Cerebellar cortex (tissue), 1 donor: ENCODE data around the gene KCNQ1.

Experiments used
- DNase-seq: peaks from one replicate; pipeline ENCODE4 v3.0.0-alpha.2; 2015; ENCODE audit warnings: low spot score

KCNQ1 gene

GRCh38 chr11:2554338-2555207 lies 109.8 kb downstream of the KCNQ1 start:
- no peak for DNase-seq

DNA sequence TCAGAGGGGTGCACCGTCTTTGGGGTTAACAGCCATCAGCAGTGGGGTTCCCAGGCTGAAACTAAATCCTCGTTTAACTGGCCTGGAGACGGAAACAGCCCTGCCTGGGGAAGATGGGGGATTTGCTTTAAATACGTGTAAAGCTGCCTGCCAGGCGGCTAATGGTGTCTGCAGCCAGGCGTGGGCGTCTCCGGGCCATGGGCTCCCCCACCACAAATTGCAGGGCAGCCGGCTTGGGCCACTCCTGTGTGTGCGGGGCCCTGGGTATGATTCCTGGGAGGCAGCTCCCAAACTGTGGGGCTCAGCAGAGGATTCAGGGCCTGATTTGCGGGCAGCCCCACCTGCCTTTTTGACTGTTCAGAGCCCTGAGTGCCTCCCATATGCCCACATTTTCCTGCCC lies 110.5 kb downstream of the KCNQ1 start:
- DNase-seq: no peak

DNA sequence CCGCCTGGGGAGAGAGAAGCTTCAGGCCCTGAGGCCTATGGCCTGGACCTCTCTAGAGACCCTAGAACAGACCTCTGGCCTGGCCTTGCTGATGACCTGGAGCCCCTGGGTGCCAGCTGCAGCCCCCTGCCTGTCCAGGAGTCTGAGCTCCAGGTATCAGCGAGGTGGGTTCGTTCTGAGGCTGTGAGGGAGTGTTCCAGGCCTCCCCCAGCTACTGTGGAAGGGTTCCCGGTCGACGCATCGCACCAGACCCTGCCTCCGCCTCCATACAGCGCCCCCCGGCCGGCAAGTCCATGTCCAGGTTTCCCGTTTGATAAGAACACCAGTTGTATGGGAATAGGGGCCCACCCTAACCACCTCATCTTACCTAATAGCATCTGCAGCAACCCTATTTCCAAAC lies 111.1 kb downstream of the KCNQ1 start:
- no peak for DNase-seq

DNA sequence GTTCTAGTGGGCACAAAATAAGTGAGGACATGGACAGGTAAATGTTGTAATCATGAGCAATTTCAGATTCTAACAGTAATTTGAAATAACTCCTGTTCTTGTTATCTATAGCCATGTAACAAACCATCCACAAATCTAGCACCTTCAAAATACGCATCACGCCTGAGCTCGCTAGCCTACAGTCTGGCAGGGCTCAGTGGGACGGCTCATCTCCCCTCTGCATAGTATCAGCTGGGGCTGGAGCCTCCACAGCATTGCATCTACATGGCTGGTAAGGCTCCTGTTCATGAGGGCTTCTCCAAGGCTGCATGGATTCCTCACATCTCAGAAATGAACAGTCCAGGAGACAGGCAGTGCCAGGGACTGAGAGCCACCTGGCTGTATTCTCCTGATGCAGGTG lies 112.6 kb downstream of the KCNQ1 start:
- no peak for DNase-seq

DNA sequence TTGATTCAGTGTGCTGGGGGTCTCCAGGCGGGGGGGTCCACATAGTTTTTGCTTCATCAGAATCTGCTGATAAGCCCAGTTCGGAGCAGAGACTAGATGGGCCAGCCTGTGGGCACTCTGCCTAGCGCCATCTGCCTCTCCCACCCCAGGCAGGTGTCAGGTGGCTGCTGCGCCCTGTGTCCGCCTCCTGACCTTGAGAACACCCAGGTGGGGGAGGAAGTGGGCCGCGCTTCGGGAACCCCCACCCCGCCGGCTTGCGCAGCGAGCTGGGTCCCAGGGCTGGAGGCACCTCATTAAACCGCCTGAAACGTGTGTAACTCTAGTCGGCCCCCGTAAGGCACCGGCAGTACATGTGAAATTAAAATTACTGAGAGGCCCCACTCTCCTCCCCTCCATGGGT lies 113.6 kb downstream of the KCNQ1 start:
- no peak for DNase-seq

- DNase-seq: no peak
Observed at GRCh38 chr11:2558861-2559526, 114.2 kb downstream of the KCNQ1 start.

GRCh38 chr11:2559527-2560311 lies 114.9 kb downstream of the KCNQ1 start:
- no peak for DNase-seq

- DNase-seq: no peak
Observed at GRCh38 chr11:2561696-2562581, 117.1 kb downstream of the KCNQ1 start.

DNA sequence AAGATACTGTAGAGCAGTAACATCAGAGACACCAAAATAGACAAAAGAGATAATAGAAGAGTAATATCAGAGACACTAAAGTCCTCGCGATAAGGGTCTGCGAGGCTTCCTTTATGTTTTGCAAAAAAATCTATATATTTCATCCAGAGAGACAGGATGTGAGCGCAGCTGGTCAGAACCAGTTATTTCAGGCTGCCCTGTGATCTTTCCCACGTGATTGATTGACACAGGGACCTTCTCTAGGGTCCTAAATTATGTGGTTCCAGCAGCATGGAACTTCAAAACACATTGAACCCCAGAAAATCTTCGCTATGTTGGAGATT lies 118.0 kb downstream of the KCNQ1 start:
- no peak for DNase-seq

DNA sequence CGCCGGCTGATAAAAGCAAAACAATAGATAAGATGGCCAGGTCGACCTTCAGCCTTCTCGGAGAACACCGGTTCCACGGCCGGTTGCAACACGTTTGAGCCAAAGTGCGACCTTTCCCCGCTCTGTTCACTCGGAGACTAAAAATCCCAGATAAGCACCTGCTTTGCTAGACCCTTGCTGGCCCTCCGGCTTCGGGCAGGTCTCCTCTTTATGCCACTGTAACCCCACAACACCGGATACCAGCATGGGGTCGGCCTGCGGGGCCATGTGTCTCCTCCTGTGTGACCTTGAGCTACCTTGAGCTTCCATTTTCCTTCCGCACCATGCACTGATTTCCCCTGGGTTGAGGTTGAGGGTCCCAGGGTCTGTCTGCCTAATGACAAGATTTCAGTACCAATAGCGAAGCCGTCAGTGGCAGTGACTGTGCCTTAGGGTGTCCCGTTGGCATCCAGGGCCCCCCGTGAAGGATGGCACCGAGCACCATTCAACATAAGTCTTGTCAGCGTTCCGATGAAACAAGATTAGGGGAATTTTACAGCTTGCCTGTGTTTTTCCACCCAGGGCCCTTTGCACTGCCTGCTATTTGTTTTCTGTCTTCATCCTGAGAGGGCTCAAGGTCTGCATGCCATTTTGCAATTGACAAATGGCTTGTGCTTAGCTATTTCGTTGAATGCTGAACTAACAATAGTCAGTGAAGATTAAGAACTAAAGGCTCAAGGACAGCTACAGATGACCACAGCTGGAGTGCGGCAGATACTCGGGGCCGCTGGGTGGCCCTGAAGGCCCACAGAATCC lies 118.6 kb downstream of the KCNQ1 start:
- no peak for DNase-seq

GRCh38 chr11:2564008-2564530 lies 119.3 kb downstream of the KCNQ1 start:
- no peak for DNase-seq

GRCh38 chr11:2564588-2565425 lies 120.0 kb downstream of the KCNQ1 start:
- DNase-seq: no peak

GRCh38 chr11:2565447-2566222 lies 120.8 kb downstream of the KCNQ1 start:
- no peak for DNase-seq

- DNase-seq: no peak
Observed at GRCh38 chr11:2566223-2567025, 121.6 kb downstream of the KCNQ1 start.

DNA sequence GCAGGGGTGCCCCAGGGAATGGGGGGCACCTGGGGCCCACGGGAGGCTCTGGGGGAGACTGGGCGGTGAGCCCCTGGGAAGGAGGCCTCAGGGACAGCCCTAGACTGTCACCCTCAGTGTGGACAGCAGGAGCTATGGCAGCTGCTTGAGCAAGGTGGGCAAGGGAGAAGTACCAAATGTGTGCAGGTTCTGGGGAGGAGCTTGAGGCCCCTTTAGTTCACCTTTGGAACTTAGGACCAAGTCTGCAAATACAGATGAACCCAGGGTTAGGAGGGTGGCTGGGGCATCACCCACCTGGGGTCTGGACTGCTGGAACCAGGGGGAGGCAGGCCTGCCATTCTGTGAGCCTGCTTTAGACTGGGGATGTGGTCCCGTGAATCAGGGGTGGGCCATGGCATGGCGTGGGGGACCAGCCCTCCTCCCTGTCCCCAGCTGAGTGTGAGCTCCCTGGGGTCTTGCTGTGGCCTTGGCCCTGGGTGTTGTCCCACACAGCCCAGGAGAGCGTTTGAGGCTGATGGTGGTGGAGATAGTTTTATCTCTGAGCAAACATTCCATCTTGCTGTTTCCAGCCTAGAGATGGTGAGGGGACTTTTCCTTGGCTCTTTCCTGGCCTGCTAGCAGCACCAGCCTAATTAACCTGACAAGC lies 122.3 kb downstream of the KCNQ1 start:
- DNase-seq: no peak

- DNase-seq: no peak
Observed at GRCh38 chr11:2569321-2569721, 124.5 kb downstream of the KCNQ1 start.

- no peak for DNase-seq
Observed at GRCh38 chr11:2569731-2570210, 125.0 kb downstream of the KCNQ1 start.
